Effector memory CD8-positive, alpha-beta T cell (primary cell): ENCODE data around the gene DCAF16.

Experiments
- ATAC-seq: fragments of 150-1000 bp; cut with Tn5 transposase; replicated peaks from 2 replicates; pipeline ENCODE4 v1.10.0; 2021; ENCODE audit warnings: mild to moderate bottlenecking, moderate library complexity
- DNase-seq, 3 experiments: peaks; one replicate each; pipeline ENCODE4 v3.0.0; 2021
- H3K27ac Mint-ChIP-seq, 2 donors: one replicate each; pipeline ENCODE4 v1.8.0; 2022; ENCODE audit warnings: mild to moderate bottlenecking in 2 of 2, mixed read lengths in 2 of 2, moderate library complexity in 2 of 2
- H3K27me3 Mint-ChIP-seq, 2 donors: one replicate each; pipeline ENCODE4 v1.8.0; 2022; ENCODE audit warnings: mixed read lengths in 2 of 2
- H3K36me3 Mint-ChIP-seq: one replicate; pipeline ENCODE4 v1.8.0; 2022; ENCODE audit warnings: mild to moderate bottlenecking, moderate library complexity, mixed read lengths; ENCODE audit not compliant: insufficient read depth
- H3K4me1 Mint-ChIP-seq, 2 donors: one replicate each; pipeline ENCODE4 v1.8.0; 2022; ENCODE audit warnings: low read depth in 2 of 2, mixed read lengths in 2 of 2
- H3K4me3 Mint-ChIP-seq, 2 donors: one replicate each; pipeline ENCODE4 v1.8.0; 2022; ENCODE audit warnings: mild to moderate bottlenecking in 2 of 2, mixed read lengths in 2 of 2, moderate library complexity in 2 of 2
- H3K9me3 Mint-ChIP-seq, 2 donors: one replicate each; pipeline ENCODE4 v1.8.0; 2022; ENCODE audit warnings: mixed read lengths in 2 of 2

Gene DCAF16

DNA sequence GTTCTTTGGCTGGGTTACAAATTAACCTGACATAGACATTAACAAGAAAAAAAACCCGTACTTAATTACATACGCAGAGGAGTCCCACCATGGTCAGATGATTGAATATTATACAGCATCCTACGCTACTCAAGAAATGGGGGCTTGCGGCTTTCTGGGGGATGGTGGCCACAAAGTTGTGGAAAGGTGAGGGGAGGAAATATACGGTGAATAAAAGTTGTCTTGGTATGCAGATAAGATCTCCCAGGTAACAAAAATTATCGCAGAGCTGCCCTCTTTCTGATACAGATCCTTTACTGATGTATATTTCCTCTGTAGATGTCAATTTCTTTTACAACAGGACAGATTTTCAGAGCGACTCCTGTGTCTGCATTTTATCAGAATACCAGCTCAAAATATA lies 890 bp downstream of the DCAF16 start:
- H3K9me3 Mint-ChIP-seq = no peaks in the 10 kb centered on the region
- peaks cover 19% of the 10 kb centered on the region for H3K36me3 Mint-ChIP-seq
- H3K4me1 Mint-ChIP-seq = peaks cover 36 to 64% of the 10 kb centered on the region in 2 donors
- ATAC-seq (no peak), DNase-seq (no peak)
- no peaks in the 10 kb centered on the region for H3K27me3 Mint-ChIP-seq
- H3K27ac Mint-ChIP-seq = peak overlapping the region; percentile 97 to 98
- peak overlapping the region; percentile 90 to 93 for H3K4me3 Mint-ChIP-seq

DNA sequence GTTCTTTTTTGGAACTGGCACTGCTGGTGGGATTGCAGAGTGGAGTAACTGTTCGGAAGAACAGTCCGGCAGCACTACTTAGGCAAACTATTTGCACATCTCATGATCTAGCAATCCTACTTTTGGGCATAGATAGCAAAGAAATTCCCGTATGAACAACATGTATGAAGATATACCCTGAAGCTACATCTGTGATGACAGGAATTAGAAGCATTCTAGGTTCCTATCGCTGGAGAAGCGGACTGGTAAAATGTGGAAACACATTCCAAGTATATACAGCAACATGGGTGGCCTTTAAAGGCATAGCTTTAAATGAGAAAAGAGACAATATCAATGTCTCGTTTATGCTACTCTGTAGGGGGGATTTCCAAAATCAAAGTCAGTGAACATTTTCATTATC lies 3.1 kb downstream of the DCAF16 start:
- ATAC-seq = no peak
- Mint-ChIP-seq H3K4me1 (peaks cover 36 to 77% of the 10 kb centered on the region in 2 donors), H3K36me3 (peaks cover 36% of the 10 kb centered on the region), H3K27ac (peak overlapping the region; percentile 29 to 85), H3K9me3 (no peaks in the 10 kb centered on the region), H3K27me3 (no peaks in the 10 kb centered on the region), H3K4me3 (peak overlapping the region; percentile 90 to 93)
- no peak for DNase-seq

GRCh38 chr4:17805580-17806155 lies 4.9 kb downstream of the DCAF16 start:
- DNase-seq (no peak), ATAC-seq (no peak)
- Mint-ChIP-seq H3K36me3 (peaks cover 52% of the 10 kb centered on the region), H3K4me3 (peak overlapping the region in 1 of 2 donors; percentile 90), H3K4me1 (peaks cover 28 to 68% of the 10 kb centered on the region in 2 donors), H3K27ac (peak overlapping the region; percentile 26 to 85), H3K9me3 (no peaks in the 10 kb centered on the region), H3K27me3 (no peaks in the 10 kb centered on the region)

DNA sequence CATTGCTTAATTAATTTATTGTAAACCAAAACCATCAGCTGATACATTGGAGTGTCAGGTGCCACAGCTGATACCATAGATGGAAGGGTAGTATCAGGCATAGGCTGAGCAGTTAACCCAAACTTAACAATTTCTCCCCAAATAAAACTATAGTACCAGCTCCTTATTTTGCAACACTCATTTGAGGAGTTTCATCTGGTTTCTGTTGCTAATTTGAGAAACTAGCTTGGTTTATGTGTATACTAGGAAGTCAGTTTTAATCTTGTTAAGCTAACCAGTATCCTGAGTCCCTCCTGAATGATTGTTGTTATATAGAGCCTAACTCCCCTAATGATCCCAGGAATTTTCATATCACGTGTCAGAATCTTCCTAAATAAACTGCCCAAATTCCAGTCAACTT lies 12.7 kb downstream of the DCAF16 start:
- Mint-ChIP-seq H3K4me3 (no peak overlapping the region), H3K27me3 (no peaks in the 10 kb centered on the region), H3K4me1 (peaks cover 0 to 10% of the 10 kb centered on the region in 2 donors), H3K9me3 (no peaks in the 10 kb centered on the region), H3K27ac (peak overlapping the region in 1 of 2 donors; percentile 26), H3K36me3 (peaks cover 28% of the 10 kb centered on the region)
- DNase-seq (no peak), ATAC-seq (no peak)

DNA sequence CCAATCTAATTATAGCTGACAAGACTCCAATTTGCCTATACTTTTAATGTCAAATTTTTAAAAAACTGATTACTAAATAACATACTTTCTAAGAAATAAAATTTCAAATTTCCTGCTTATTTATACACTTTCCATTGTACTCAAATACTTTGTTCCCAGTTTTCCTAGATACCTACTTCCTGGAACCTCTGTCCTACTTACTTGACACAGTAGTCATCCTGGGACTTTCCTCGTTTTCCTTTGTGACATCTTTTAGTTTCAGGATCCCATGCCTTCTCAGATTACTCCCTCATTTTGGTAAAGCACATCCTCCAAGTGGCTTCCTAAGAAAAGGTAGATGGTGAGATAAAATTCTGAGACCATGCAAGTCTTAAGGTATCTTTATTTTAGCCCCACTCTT lies 15.8 kb downstream of the DCAF16 start:
- Mint-ChIP-seq H3K9me3 (no peaks in the 10 kb centered on the region), H3K4me3 (no peak overlapping the region), H3K27ac (peak overlapping the region in 1 of 2 donors; percentile 47), H3K4me1 (no peaks in the 10 kb centered on the region), H3K27me3 (no peaks in the 10 kb centered on the region), H3K36me3 (peaks cover 5% of the 10 kb centered on the region)
- ATAC-seq = no peak
- DNase-seq = no peak

DNA sequence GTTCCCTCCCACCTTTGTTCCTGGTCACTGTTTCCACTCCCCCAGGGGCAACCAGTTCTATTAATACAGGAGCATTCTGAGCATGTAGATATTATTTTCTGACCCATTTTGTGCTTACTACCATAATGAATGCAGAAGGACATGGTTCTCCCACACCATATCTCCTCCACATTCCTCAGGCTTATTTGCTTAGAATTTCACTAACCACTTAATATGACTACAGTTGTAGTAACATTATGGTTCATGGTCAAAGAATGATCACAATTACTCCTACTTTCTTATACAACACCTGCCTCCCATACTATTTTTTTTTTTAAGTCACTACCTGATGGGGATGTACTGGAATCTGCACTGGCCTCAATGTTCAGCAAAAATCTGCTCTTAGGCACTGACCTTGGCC lies 21.6 kb downstream of the DCAF16 start:
- peaks cover 6% of the 10 kb centered on the region in 2 donors for H3K4me1 Mint-ChIP-seq
- ATAC-seq (no peak), DNase-seq (no peak)
- peaks cover 4% of the 10 kb centered on the region for H3K36me3 Mint-ChIP-seq
- no peak overlapping the region for H3K27ac Mint-ChIP-seq
- H3K9me3 Mint-ChIP-seq = no peaks in the 10 kb centered on the region
- no peaks in the 10 kb centered on the region for H3K27me3 Mint-ChIP-seq
- no peak overlapping the region for H3K4me3 Mint-ChIP-seq

GRCh38 chr4:17787315-17787714 lies 23.2 kb downstream of the DCAF16 start:
- no peaks in the 10 kb centered on the region for H3K9me3 Mint-ChIP-seq
- peaks cover 2% of the 10 kb centered on the region in 2 donors for H3K27me3 Mint-ChIP-seq
- H3K4me3 Mint-ChIP-seq = no peak overlapping the region
- peaks cover 4% of the 10 kb centered on the region for H3K36me3 Mint-ChIP-seq
- DNase-seq (no peak), ATAC-seq (no peak)
- H3K27ac Mint-ChIP-seq = no peak overlapping the region
- peaks cover 6% of the 10 kb centered on the region in 2 donors for H3K4me1 Mint-ChIP-seq

DNA sequence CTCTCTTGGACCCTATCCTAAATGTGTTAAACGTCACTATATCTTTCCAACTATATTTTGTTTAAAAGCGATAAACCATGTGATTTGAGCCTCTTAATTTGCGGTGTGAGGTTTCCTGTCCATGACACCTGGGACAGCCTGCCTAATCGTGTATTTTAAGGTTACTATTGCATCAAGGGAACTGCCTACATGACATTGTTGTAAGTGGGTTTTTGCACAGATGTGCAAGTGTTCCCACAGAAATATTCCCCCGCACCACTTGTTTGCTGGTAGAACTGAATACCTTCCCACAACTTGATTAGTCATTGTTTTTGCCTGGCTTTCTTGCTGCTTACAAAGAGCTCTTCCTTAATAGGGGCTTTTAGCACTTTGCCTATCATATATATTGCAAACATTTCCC lies 24.0 kb downstream of the DCAF16 start:
- no peak for ATAC-seq
- Mint-ChIP-seq H3K27ac (no peak overlapping the region), H3K36me3 (peaks cover 4% of the 10 kb centered on the region), H3K4me3 (no peak overlapping the region), H3K4me1 (peaks cover 12 to 13% of the 10 kb centered on the region in 2 donors), H3K27me3 (peaks cover 10% of the 10 kb centered on the region in 2 donors), H3K9me3 (no peaks in the 10 kb centered on the region)
- no peak for DNase-seq

DNA sequence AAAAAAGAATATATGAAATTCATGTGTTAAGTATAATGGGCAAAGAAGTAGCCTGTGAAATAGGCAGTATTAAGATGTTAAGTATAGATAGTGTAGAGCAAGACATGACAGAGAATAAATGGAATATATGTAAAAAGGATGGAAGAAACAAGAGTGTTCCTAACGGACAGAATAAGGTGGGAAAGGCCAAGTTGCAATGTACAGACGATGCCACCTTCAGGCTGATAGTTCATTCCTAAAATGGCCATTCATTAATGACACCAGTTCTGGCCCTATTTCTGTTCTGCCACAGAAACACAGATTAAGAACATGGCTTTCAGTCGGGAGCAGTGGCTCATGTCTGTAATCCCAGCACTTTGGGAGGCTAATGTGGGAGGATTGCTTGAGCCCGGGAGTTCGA lies 24.7 kb downstream of the DCAF16 start:
- no peak overlapping the region for H3K4me3 Mint-ChIP-seq
- no peaks in the 10 kb centered on the region for H3K9me3 Mint-ChIP-seq
- no peak for DNase-seq
- H3K36me3 Mint-ChIP-seq = peaks cover 4% of the 10 kb centered on the region
- ATAC-seq = no peak
- peaks cover 14% of the 10 kb centered on the region in 2 donors for H3K4me1 Mint-ChIP-seq
- no peak overlapping the region for H3K27ac Mint-ChIP-seq
- H3K27me3 Mint-ChIP-seq = peaks cover 12 to 17% of the 10 kb centered on the region in 2 donors

DNA sequence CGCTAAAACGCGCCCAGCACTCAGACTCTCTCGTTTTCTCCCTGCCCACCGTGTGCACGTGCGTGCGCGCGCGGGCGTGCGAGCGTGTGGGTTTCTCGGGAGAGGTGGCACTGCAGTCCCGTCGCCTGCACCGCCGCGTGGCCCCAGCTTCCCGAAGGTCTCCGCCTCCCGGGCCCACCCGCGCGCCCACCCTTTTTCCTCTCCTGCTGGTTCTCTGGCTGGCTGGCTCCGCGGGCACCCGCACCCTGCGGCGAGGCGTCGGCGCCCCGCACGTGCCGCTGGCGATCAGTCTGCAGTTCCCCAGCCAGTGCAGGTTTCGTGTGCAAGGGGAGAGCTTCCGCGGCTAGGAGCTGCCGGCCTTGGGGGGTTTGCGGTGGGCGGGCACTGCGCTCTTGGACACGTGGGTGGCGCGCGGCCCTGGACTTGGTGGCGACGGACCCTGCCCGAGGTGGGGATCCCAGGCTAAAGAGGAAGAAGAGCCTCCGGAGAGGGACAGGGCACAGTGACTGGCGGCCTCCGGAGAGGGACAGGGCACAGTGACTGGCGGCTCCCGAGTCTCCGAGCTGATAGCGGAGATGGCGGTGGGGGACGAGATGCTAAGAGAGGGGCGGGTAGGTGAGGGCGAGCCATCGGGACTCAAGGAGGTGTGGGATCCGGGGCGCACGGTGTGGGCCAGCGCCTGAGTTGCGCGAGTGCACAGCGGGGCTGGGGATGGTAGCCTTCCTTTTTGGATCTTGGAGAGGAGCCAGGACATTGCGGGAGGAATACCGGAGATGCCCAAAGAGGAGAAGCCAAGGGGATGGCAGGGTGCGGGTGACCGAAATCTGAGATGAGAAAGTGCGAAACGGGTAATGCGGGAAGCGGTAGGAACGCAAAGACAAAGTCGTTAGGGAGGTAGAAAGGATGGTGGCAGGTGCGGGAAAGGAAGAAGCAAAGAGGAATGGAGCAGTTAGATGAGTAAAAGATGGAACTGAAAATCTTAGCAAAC lies 29.0 kb downstream of the DCAF16 start, which contains the start of gene FAM184B:
FAM184B (minus strand) TSS at position 322 of the 988 bp plus-strand sequence. CDS start 322 bp downstream, outside the sequence.
- DNase-seq (no peak), ATAC-seq (no peak)
- Mint-ChIP-seq H3K4me1 (peaks cover 10 to 14% of the 10 kb centered on the region in 2 donors), H3K4me3 (peak within 1 kb of the TSS; percentile 3 to 16), H3K9me3 (no peaks in the 10 kb centered on the region), H3K27me3 (peaks cover 34 to 37% of the 10 kb centered on the region in 2 donors), H3K27ac (no peak within 1 kb of the TSS), H3K36me3 (no peaks in the 10 kb centered on the region)

GRCh38 chr4:17780501-17781299 lies 29.9 kb downstream of the DCAF16 start:
- Mint-ChIP-seq H3K27me3 (peaks cover 34 to 37% of the 10 kb centered on the region in 2 donors), H3K36me3 (no peaks in the 10 kb centered on the region), H3K4me1 (peaks cover 8 to 12% of the 10 kb centered on the region in 2 donors), H3K4me3 (no peak overlapping the region), H3K27ac (no peak overlapping the region), H3K9me3 (no peaks in the 10 kb centered on the region)
- DNase-seq (no peak), ATAC-seq (no peak)

GRCh38 chr4:17778431-17778830 lies 32.1 kb downstream of the DCAF16 start:
- DNase-seq = no peak
- peaks cover 34 to 46% of the 10 kb centered on the region in 2 donors for H3K27me3 Mint-ChIP-seq
- H3K4me1 Mint-ChIP-seq = peaks cover 8 to 12% of the 10 kb centered on the region in 2 donors
- H3K36me3 Mint-ChIP-seq = no peaks in the 10 kb centered on the region
- H3K4me3 Mint-ChIP-seq = no peak overlapping the region
- H3K27ac Mint-ChIP-seq = no peak overlapping the region
- no peak for ATAC-seq
- H3K9me3 Mint-ChIP-seq = no peaks in the 10 kb centered on the region

DNA sequence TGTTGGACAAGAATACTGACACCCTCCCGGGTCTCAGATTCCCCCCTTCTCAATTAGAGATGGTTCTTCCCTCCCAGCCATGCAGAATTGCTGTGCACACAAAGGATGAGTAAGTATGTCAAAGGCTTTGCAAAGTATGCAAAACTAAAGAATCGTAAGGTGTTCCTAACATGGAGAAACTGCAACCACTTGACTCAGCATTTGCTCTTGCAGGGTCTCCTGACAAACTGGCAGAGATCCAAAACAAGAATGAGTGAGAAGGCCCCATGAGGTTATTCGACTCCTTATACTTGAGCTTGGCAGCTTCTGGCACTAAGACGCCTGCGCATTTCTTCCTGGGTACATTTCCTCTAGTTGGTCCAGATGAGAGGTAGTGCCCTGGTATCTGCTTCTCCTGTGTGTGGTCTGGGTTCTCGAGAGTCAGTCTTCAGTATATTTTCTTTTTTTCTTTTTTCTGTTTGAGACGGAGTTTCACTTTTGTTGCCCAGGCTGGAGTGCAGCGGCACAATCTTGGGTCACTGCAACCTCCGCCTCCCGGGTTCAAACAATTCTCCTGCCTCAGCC lies 37.3 kb downstream of the DCAF16 start:
- no peak for ATAC-seq
- H3K27ac Mint-ChIP-seq = no peak overlapping the region

More for the DNA sequence above, 37.3 kb downstream of the DCAF16 start:
- H3K27me3 Mint-ChIP-seq = peaks cover 21 to 40% of the 10 kb centered on the region in 2 donors
- no peaks in the 10 kb centered on the region for H3K4me1 Mint-ChIP-seq
- no peaks in the 10 kb centered on the region for H3K9me3 Mint-ChIP-seq
- no peak for DNase-seq
- H3K36me3 Mint-ChIP-seq = no peaks in the 10 kb centered on the region
- no peak overlapping the region for H3K4me3 Mint-ChIP-seq
